ENCODE measurements around the gene SLC37A1.

DNA sequence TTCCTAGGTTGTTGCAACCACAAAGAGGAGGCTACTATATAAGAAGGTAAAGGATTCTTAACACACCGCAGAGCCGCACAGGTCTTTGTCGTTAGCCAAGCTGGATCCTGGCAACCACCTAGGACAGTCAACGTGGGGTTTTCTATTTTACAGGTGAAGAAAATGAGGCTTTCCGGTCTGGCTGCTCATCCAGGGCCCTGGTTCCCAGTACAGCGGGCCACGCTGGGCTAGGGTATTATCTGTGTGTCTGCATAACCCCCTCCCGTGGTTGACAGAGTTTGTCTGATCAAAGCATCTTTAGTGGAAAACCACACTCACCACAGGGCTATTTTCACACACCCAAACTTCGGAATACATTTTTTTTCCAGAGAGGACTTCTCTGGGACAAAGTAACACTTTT is 100.7 kb downstream of the SLC37A1 start:
- TF ChIP-seq, protein P1, sequence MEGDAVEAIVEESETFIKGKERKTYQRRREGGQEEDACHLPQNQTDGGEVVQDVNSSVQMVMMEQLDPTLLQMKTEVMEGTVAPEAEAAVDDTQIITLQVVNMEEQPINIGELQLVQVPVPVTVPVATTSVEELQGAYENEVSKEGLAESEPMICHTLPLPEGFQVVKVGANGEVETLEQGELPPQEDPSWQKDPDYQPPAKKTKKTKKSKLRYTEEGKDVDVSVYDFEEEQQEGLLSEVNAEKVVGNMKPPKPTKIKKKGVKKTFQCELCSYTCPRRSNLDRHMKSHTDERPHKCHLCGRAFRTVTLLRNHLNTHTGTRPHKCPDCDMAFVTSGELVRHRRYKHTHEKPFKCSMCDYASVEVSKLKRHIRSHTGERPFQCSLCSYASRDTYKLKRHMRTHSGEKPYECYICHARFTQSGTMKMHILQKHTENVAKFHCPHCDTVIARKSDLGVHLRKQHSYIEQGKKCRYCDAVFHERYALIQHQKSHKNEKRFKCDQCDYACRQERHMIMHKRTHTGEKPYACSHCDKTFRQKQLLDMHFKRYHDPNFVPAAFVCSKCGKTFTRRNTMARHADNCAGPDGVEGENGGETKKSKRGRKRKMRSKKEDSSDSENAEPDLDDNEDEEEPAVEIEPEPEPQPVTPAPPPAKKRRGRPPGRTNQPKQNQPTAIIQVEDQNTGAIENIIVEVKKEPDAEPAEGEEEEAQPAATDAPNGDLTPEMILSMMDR (IDR thresholded peaks at IDR 0.05): no peak
- TF ChIP-seq POLR2A (IDR thresholded peaks at IDR 0.05): no peak
